SU-DHL-6 (cell line): ENCODE results near the gene PSMD3.
"Not testable (repeated sequence)": the region's sequence is repeated elsewhere in the genome, so short reads cannot be mapped to it uniquely, and the experiment has no call there.

Experiments
- H2AFZ ChIP-seq: fragments of 200-600 bp; sonication (generic); 2 replicates; pipeline ENCODE4 v1.6.1; 2014; ENCODE audit warnings: low read depth, mild to moderate bottlenecking, moderate library complexity, mixed read lengths, antibody characterized with exemption, low read length; ENCODE audit not compliant: severe bottlenecking
- H3F3A ChIP-seq: fragments of 200-600 bp; shearing (Covaris generic); 2 replicates; pipeline ENCODE4 v1.6.0; 2016; ENCODE audit warnings: antibody characterized with exemption, mild to moderate bottlenecking; ENCODE audit not compliant: insufficient read depth
- H3K27ac ChIP-seq: fragments of 200-600 bp; sonication (generic); 2 replicates; pipeline ENCODE4 v1.5.1; 2016; ENCODE audit warnings: low read depth, mild to moderate bottlenecking, low read length, moderate library complexity, mixed read lengths
- H3K27me3 ChIP-seq: fragments of 200-600 bp; sonication (generic), shearing (Covaris generic); 2 replicates; pipeline ENCODE4 v1.6.0; 2014; ENCODE audit warnings: mild to moderate bottlenecking, low read length
- H3K36me3 ChIP-seq: fragments of 200-600 bp; sonication (generic); 2 replicates; pipeline ENCODE4 v1.6.1; 2014; ENCODE audit warnings: mild to moderate bottlenecking, low read length, mixed read lengths
- H3K4me2 ChIP-seq: fragments of 300-600, 200-600 bp; shearing (Covaris generic), sonication (generic); 2 replicates; pipeline ENCODE4 v1.6.0; 2014; ENCODE audit warnings: low read length, low read depth, mild to moderate bottlenecking; ENCODE audit not compliant: poor library complexity, severe bottlenecking
- H3K4me3 ChIP-seq: fragments of 200-600 bp; sonication (generic); 2 replicates; pipeline ENCODE4 v1.5.1; 2014; ENCODE audit warnings: antibody characterized with exemption, low read length, mild to moderate bottlenecking, mixed read lengths; ENCODE audit not compliant: insufficient read depth, poor library complexity, severe bottlenecking
- H3K79me2 ChIP-seq: fragments of 200-600 bp; sonication (generic); 2 replicates; pipeline ENCODE4 v1.6.1; 2014; ENCODE audit warnings: mild to moderate bottlenecking, low read length, moderate library complexity; ENCODE audit not compliant: insufficient read depth
- H3K9ac ChIP-seq: fragments of 200-600 bp; sonication (generic); 2 replicates; pipeline ENCODE4 v1.7.0; 2014; ENCODE audit warnings: mild to moderate bottlenecking, low read length
- H3K9me2 ChIP-seq: fragments of 200-600 bp; sonication (generic); replicated peaks from 2 replicates; pipeline ENCODE4 v1.6.1; 2014; ENCODE audit warnings: low read length; ENCODE audit not compliant: insufficient read depth
- H3K9me3 ChIP-seq: fragments of 200-600 bp; sonication (generic); 2 replicates; pipeline ENCODE4 v1.6.1; 2014; ENCODE audit warnings: low read length, mixed read lengths; ENCODE audit not compliant: insufficient read depth
- H4K20me1 ChIP-seq: fragments of 200-600 bp; sonication (generic); 2 replicates; pipeline ENCODE4 v1.6.1; 2014; ENCODE audit warnings: low read depth, mild to moderate bottlenecking, antibody characterized with exemption, low read length, moderate library complexity, mixed read lengths
- CTCF ChIP-seq: fragments of 200-600 bp; sonication (generic); IDR thresholded peaks from one replicate; pipeline ENCODE4 v1.5.1; 2017; ENCODE audit warnings: antibody characterized with exemption, mild to moderate bottlenecking, low read length, moderate library complexity; ENCODE audit not compliant: insufficient read depth, poor library complexity, severe bottlenecking
- EZH2phosphoT487 ChIP-seq: fragments of 200-600 bp; sonication (generic), shearing (Covaris generic); conservative IDR thresholded peaks from 2 replicates; pipeline ENCODE4 v1.6.1; 2018; ENCODE audit warnings: mild to moderate bottlenecking, antibody characterized with exemption, low read length, moderate library complexity, mixed read lengths

The PSMD3 gene

GRCh38 chr17:39944393-39944711 lies 36.3 kb upstream of the PSMD3 start:
- Histone ChIP-seq H3K9me3 (no peaks in the 10 kb centered on the region), H2AFZ (no peak overlapping the region), H4K20me1 (no peaks in the 10 kb centered on the region), H3K9ac (no peak overlapping the region), H3K79me2 (no peaks in the 10 kb centered on the region), H3K4me2 (no peak overlapping the region), H3K27ac (no peak overlapping the region), H3K4me3 (no peak overlapping the region), H3K9me2 (no peaks in the 10 kb centered on the region), H3F3A (no peaks in the 10 kb centered on the region), H3K36me3 (no peaks in the 10 kb centered on the region), H3K27me3 (no peaks in the 10 kb centered on the region)
- TF ChIP-seq CTCF (no peak), EZH2phosphoT487 (no peak)

GRCh38 chr17:39946551-39947330 lies 33.9 kb upstream of the PSMD3 start:
- no peaks in the 10 kb centered on the region for H3K79me2 ChIP-seq
- no peak overlapping the region for H3K9ac ChIP-seq
- no peaks in the 10 kb centered on the region for H4K20me1 ChIP-seq
- H3K27ac ChIP-seq: no peak overlapping the region
- no peak overlapping the region for H3K4me3 ChIP-seq
- TF ChIP-seq CTCF: no peak
- no peak for TF ChIP-seq EZH2phosphoT487
- H3K9me3 ChIP-seq: no peaks in the 10 kb centered on the region
- H3K9me2 ChIP-seq: no peaks in the 10 kb centered on the region
- no peaks in the 10 kb centered on the region for H3F3A ChIP-seq
- no peaks in the 10 kb centered on the region for H3K27me3 ChIP-seq
- no peaks in the 10 kb centered on the region for H3K36me3 ChIP-seq
- H3K4me2 ChIP-seq: no peak overlapping the region
- H2AFZ ChIP-seq: no peak overlapping the region

- H3K27ac ChIP-seq, H3K79me2 ChIP-seq, H3K9me3 ChIP-seq, H3K36me3 ChIP-seq, H3K27me3 ChIP-seq, H3K9ac ChIP-seq, H2AFZ ChIP-seq, H3K4me2 ChIP-seq, H3K4me3 ChIP-seq, H4K20me1 ChIP-seq, H3K9me2 ChIP-seq, H3F3A ChIP-seq: not testable (repeated sequence)
Measured at GRCh38 chr17:39948489-39948828, 32.1 kb upstream of the PSMD3 start.

GRCh38 chr17:39949028-39949427 lies 31.6 kb upstream of the PSMD3 start:
- H4K20me1 ChIP-seq: no peaks in the 10 kb centered on the region
- no peaks in the 10 kb centered on the region for H3K36me3 ChIP-seq
- no peak overlapping the region for H3K27ac ChIP-seq
- H3K27me3 ChIP-seq: no peaks in the 10 kb centered on the region
- no peaks in the 10 kb centered on the region for H3K79me2 ChIP-seq
- no peak for TF ChIP-seq EZH2phosphoT487
- TF ChIP-seq CTCF: no peak
- no peaks in the 10 kb centered on the region for H3K9me2 ChIP-seq
- H3K9me3 ChIP-seq: no peaks in the 10 kb centered on the region
- H2AFZ ChIP-seq: no peak overlapping the region
- H3K4me2 ChIP-seq: no peak overlapping the region
- H3F3A ChIP-seq: no peaks in the 10 kb centered on the region; the same call in 1 of the 2 replicates
- H3K9ac ChIP-seq: no peak overlapping the region
- no peak overlapping the region for H3K4me3 ChIP-seq
